Right lobe of liver (tissue), 4 donors: Measurements from ENCODE around the gene ASIC2.

Experiments
- CTCF ChIP-seq, 4 donors: fragments of 200-600 bp in 3 of 4; fragments of 450-650 bp in 1 of 4; IDR thresholded peaks; one replicate each; pipeline versions ENCODE4 v1.5.1 to v1.8.0; 2016 to 2022; ENCODE audit warnings: antibody characterized with exemption in 4 of 4, mild to moderate bottlenecking in 2 of 4
- POLR2A ChIP-seq: fragments of 450-650 bp; IDR thresholded peaks from one replicate; pipeline ENCODE4 v1.6.1; 2017; ENCODE audit warnings: antibody characterized with exemption, mild to moderate bottlenecking
- donor health status: DM: no; HTN: no; CAD: no.
- donor health status: DM: no; HTN: no; CAD: no.
- donor health status: DM: no; HTN: yes; CAD: no.

GRCh38 chr17:33014751-33015150 lies 278.3 kb downstream of the ASIC2 start:
- TF ChIP-seq CTCF (IDR thresholded peaks at IDR 0.05): no peak
- TF ChIP-seq POLR2A: no peak
